Endothelial cell (in vitro differentiated cells): ENCODE data around the gene SCAPER. TPM values are rescaled to one million over a fixed set of nuclear protein-coding genes. Genes with fewer than 3 reads are reported as not detected.

Experiments used
- DNase-seq: peaks from one replicate; pipeline ENCODE4 v3.0.0; 2021; ENCODE audit warnings: low spot score
- H3K27ac Mint-ChIP-seq: one replicate; pipeline ENCODE4 v1.8.0; 2021; ENCODE audit warnings: mixed read lengths, inconsistent platforms; ENCODE audit not compliant: unreplicated experiment
- H3K27me3 Mint-ChIP-seq: one replicate; pipeline ENCODE4 v1.8.0; 2021; ENCODE audit warnings: mild to moderate bottlenecking, moderate library complexity, mixed read lengths, inconsistent platforms; ENCODE audit not compliant: unreplicated experiment
- H3K36me3 Mint-ChIP-seq: one replicate; pipeline ENCODE4 v1.8.0; 2021; ENCODE audit warnings: mild to moderate bottlenecking, low read depth, mixed read lengths, inconsistent platforms; ENCODE audit not compliant: unreplicated experiment
- H3K4me1 Mint-ChIP-seq: one replicate; pipeline ENCODE4 v1.8.0; 2021; ENCODE audit warnings: mild to moderate bottlenecking, mixed read lengths, inconsistent platforms; ENCODE audit not compliant: unreplicated experiment
- H3K4me3 Mint-ChIP-seq: one replicate; pipeline ENCODE4 v1.8.0; 2021; ENCODE audit warnings: mild to moderate bottlenecking, mixed read lengths, inconsistent platforms; ENCODE audit not compliant: unreplicated experiment
- H3K9me3 Mint-ChIP-seq: one replicate; pipeline ENCODE4 v1.8.0; 2021; ENCODE audit warnings: mixed read lengths, inconsistent platforms; ENCODE audit not compliant: unreplicated experiment
- total RNA-seq: library from RNA; stranded (reverse); fragmentation: NEBNext Ultra II Directional; extraction: Animal tissue kit (Norgen Biotek cat#: 25700); gene quantifications from one replicate; pipeline ENCODE4 v1.2.1, GENCODE V29; 2021; ENCODE audit not compliant: unreplicated experiment
- TF ChIP-seq, protein P1 (sequence below): fragments of 200-600 bp; sonication (generic); IDR thresholded peaks from one replicate; pipeline ENCODE4 v1.5.0; 2021; ENCODE audit warnings: antibody characterized with exemption; ENCODE audit not compliant: unreplicated experiment

The SCAPER gene
- total RNA-seq, 1 donor from 2014 or later, result 18.1 TPM

DNA sequence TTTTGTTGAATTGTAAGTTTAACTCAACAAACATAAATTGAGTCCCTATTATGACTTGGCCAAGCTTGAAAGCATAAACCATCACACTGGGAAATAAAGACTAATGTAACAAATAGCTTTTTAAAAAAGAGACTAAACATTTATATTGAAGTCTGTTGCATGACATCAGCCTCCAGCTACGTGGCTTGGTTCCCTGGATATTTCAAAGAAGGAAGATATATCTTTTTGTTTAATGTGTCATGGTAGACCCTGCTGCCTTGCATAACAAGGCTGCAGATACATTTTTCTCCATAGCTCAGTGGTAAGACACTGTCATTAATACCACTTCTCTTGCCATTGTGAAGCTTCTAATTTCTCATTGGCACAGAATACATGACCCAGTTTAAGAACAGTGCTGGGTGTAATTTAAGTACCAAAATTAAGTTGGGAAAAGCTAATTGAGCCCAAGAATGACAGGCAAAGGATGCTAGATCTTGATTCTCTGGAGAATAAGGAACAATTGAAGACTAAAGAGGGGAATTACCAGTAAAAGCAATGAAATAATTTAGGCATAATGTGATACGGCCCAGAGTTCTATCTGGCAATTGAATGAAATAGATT, 40.5 kb upstream of the SCAPER start:
- no peaks in the 10 kb centered on the region for H3K9me3 Mint-ChIP-seq
- peaks cover 1% of the 10 kb centered on the region for H3K27me3 Mint-ChIP-seq
- no peak overlapping the region for H3K27ac Mint-ChIP-seq
- H3K4me1 Mint-ChIP-seq, result no peaks in the 10 kb centered on the region
- H3K4me3 Mint-ChIP-seq, result no peak overlapping the region
- peaks cover 33% of the 10 kb centered on the region for H3K36me3 Mint-ChIP-seq
- DNase-seq, result no peak
- TF ChIP-seq, protein P1, sequence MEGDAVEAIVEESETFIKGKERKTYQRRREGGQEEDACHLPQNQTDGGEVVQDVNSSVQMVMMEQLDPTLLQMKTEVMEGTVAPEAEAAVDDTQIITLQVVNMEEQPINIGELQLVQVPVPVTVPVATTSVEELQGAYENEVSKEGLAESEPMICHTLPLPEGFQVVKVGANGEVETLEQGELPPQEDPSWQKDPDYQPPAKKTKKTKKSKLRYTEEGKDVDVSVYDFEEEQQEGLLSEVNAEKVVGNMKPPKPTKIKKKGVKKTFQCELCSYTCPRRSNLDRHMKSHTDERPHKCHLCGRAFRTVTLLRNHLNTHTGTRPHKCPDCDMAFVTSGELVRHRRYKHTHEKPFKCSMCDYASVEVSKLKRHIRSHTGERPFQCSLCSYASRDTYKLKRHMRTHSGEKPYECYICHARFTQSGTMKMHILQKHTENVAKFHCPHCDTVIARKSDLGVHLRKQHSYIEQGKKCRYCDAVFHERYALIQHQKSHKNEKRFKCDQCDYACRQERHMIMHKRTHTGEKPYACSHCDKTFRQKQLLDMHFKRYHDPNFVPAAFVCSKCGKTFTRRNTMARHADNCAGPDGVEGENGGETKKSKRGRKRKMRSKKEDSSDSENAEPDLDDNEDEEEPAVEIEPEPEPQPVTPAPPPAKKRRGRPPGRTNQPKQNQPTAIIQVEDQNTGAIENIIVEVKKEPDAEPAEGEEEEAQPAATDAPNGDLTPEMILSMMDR, result no peak

DNA sequence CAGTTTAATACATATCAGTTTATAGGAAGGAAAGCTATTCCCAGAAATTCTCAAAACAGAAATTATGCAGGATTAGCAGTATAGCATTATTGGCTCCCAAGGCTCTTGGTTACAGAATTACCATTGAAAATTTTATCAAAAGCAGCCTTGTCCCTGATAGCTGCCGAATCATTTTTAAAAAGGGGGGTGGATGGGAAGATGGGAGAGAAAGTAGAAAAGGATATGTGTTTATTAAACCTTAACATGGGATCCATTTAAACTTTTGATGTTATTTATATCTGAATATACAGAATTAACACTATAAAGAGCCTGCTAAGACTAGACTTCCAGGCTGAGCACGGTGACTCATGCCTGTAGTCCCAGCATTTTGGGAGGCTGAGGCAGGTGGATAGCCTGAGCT, 37.2 kb upstream of the SCAPER start:
- no peak for DNase-seq
- Mint-ChIP-seq H3K4me3 (no peak overlapping the region), H3K27me3 (peaks cover 1% of the 10 kb centered on the region), H3K36me3 (peaks cover 21% of the 10 kb centered on the region), H3K9me3 (no peaks in the 10 kb centered on the region), H3K27ac (no peak overlapping the region), H3K4me1 (no peaks in the 10 kb centered on the region)
- TF ChIP-seq, protein P1, result no peak

DNA sequence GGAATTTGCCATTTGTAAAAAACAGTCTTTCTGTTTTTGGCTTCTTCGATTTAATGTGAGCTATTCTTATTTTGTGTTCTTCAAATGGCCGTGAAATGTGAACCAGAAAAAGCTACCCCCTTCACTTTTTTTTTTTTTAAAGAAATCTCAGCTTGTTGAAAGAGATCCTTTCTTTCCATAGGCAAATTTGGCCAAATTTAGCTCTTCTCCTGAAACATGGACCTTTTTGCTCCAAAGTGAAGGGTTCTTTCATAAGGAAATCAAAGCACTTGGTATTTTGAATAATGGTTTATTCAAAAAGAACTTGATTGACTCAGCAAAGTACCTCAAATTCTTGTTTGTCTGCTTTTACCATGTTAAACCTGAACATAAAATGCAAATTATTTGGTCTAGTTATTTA, 36.5 kb upstream of the SCAPER start:
- Mint-ChIP-seq H3K27ac (no peak overlapping the region), H3K4me3 (no peak overlapping the region), H3K4me1 (no peaks in the 10 kb centered on the region), H3K9me3 (no peaks in the 10 kb centered on the region), H3K27me3 (peaks cover under 1% of the 10 kb centered on the region), H3K36me3 (peaks cover 25% of the 10 kb centered on the region)
- TF ChIP-seq, protein P1, result no peak
- no peak for DNase-seq

DNA sequence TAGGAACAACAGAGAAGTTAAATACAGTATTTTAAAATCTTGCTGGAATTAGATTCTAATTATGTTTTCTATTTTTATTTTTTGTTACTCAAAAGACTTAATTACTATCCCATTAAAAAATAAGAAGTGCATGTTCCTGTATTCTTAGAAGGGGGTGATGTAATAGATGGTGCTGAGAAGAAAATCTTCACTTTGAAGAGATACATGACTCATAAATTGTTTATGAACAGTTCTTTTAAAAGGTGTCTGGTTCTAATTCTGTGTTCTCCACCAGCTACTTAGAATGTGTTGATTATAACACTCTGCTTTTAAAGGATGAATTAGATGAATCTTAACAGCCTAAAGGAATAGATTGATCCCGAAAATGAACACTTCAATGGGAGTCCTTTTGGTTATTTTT, 34.6 kb upstream of the SCAPER start:
- DNase-seq, result no peak
- Mint-ChIP-seq H3K4me3 (no peak overlapping the region), H3K27me3 (no peaks in the 10 kb centered on the region), H3K27ac (no peak overlapping the region), H3K9me3 (no peaks in the 10 kb centered on the region), H3K4me1 (peaks cover 3% of the 10 kb centered on the region), H3K36me3 (peaks cover 20% of the 10 kb centered on the region)
- TF ChIP-seq, protein P1, result no peak

DNA sequence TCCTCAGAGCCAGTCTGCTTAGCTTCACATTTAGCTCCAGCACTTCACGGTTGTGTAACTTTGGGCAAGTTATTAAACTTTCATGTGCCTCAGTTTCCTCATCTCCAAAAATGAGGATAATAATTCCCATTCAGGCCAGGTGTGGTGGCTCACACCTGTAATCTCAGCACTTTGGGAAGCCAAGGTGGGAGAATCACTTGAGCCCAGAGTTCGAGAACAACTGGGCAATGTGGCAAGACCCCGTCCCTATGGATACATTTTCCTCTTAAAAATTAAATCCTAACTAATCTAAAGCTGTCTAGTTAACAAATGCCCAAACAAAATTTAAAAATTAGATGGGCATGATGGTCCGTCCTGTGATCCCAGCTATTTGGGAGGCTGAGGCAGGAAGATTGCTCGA, 33.6 kb upstream of the SCAPER start:
- no peak overlapping the region for H3K27ac Mint-ChIP-seq
- no peak overlapping the region for H3K4me3 Mint-ChIP-seq
- peaks cover 3% of the 10 kb centered on the region for H3K4me1 Mint-ChIP-seq
- no peaks in the 10 kb centered on the region for H3K27me3 Mint-ChIP-seq
- no peaks in the 10 kb centered on the region for H3K9me3 Mint-ChIP-seq
- TF ChIP-seq, protein P1, result no peak
- DNase-seq, result no peak
- H3K36me3 Mint-ChIP-seq, result peaks cover 15% of the 10 kb centered on the region
